SK-N-SH (cell line): ENCODE data around the gene ST6GALNAC3. TPM values are rescaled to one million over a fixed set of nuclear protein-coding genes. Genes with fewer than 3 reads are reported as not detected.
A peak's percentile ranks its signal among the peaks of the same experiment; 100 is the strongest.

Source experiments
- CHD2 ChIP-seq: fragments of 150-350 bp; IDR thresholded peaks from 2 replicates; pipeline ENCODE4 v1.6.1; 2018; ENCODE audit warnings: low read length; ENCODE audit not compliant: partially characterized antibody
- EP300 ChIP-seq, 2 experiments: IDR thresholded peaks; 2 replicates each; pipeline versions ENCODE4 v1.4.0 to v1.6.1; 2012; ENCODE audit warnings: borderline replicate concordance in 1 of 2, low read depth in 1 of 2, low read length in 1 of 2
- EZH2phosphoT487 ChIP-seq: fragments of 200-600 bp; sonication (generic); IDR thresholded peaks from 2 replicates; pipeline ENCODE4 v1.6.1; 2017; ENCODE audit warnings: low read depth, mixed run types, mild to moderate bottlenecking, antibody characterized with exemption, moderate library complexity, borderline replicate concordance
- FOXJ3 ChIP-seq: sonication (generic); formaldehyde crosslinking; IDR thresholded peaks from 2 replicates; pipeline ENCODE4 v1.5.1; 2020; ENCODE audit warnings: mild to moderate bottlenecking, missing genetic modification reagents
- FOXM1 ChIP-seq: IDR thresholded peaks from 2 replicates; pipeline ENCODE4 v1.4.0; 2012; ENCODE audit warnings: low read depth, mild to moderate bottlenecking
- GABPA ChIP-seq: IDR thresholded peaks from 2 replicates; pipeline ENCODE4 v1.4.0; 2012; ENCODE audit warnings: low read depth, mild to moderate bottlenecking
- GATA2 ChIP-seq: sonication (generic); formaldehyde crosslinking; IDR thresholded peaks from 2 replicates; pipeline ENCODE4 v1.5.0; 2020; ENCODE audit warnings: mild to moderate bottlenecking, missing genetic modification reagents
- MEF2A ChIP-seq: IDR thresholded peaks from 2 replicates; pipeline ENCODE4 v1.4.0; 2012; ENCODE audit warnings: low read depth, borderline replicate concordance
- MXI1 ChIP-seq: IDR thresholded peaks from 2 replicates; pipeline ENCODE4 v1.6.1; 2012; ENCODE audit warnings: mild to moderate bottlenecking, low read depth, low read length, improper control_type of control experiment
- PBX3 ChIP-seq: IDR thresholded peaks from 2 replicates; pipeline ENCODE4; 2012
- RAD21 ChIP-seq: IDR thresholded peaks from 2 replicates; pipeline ENCODE4 v1.6.1; 2012; ENCODE audit warnings: mild to moderate bottlenecking, low read length
- REST ChIP-seq: IDR thresholded peaks from 2 replicates; pipeline ENCODE4 v1.6.1; 2012; ENCODE audit warnings: mild to moderate bottlenecking, low read depth, low read length, moderate library complexity
- RFX5 ChIP-seq: IDR thresholded peaks from 2 replicates; pipeline ENCODE4 v1.6.1; 2012; ENCODE audit warnings: mild to moderate bottlenecking, improper control_type of control experiment, low read length
- RXRA ChIP-seq: IDR thresholded peaks from 2 replicates; pipeline ENCODE4 v1.4.0; 2012; ENCODE audit warnings: low read depth, mild to moderate bottlenecking, borderline replicate concordance
- SMC3 ChIP-seq: IDR thresholded peaks from 2 replicates; pipeline ENCODE4 v1.6.1; 2012; ENCODE audit warnings: low read depth, low read length, improper control_type of control experiment
- TCF12 ChIP-seq: IDR thresholded peaks from 2 replicates; pipeline ENCODE4 v1.4.0; 2012
- TEAD4 ChIP-seq: IDR thresholded peaks from 2 replicates; pipeline ENCODE4 v1.4.0; 2012; ENCODE audit warnings: mild to moderate bottlenecking, borderline replicate concordance; ENCODE audit not compliant: insufficient read depth
- USF1 ChIP-seq: IDR thresholded peaks from 2 replicates; pipeline ENCODE4 v1.4.0; 2012; ENCODE audit warnings: low read depth, borderline replicate concordance
- polyA plus RNA-seq, 3 experiments: library from polyadenylated mRNA; depleted of rRNA; stranded (reverse); fragments of >200 nt; gene quantifications; 2 replicates each; pipeline ENCODE4 v1.2.3, GENCODE V29; 2012

ST6GALNAC3 gene
- polyA plus RNA-seq, 1 of the 3 experiments (the other 2 are of a cell fraction): 8.1 TPM

GRCh38 chr1:76659171-76659940, 584.8 kb downstream of the ST6GALNAC3 start (continued):
- no peak for TF ChIP-seq EP300 (IDR thresholded peaks at IDR 0.05; ENCODE audit: borderline replicate concordance in 1 of 2, low read depth in 1 of 2, low read length in 1 of 2)
- TF ChIP-seq REST: no peak
- 0 out of 2 replicates have a peak, but pooled peaks have one; percentile 22 for TF ChIP-seq MEF2A
- no peak for TF ChIP-seq MXI1
- peak; percentile 39; the same call in 1 of the 2 replicates for TF ChIP-seq TCF12
- TF ChIP-seq TEAD4: 0 out of 2 replicates have a peak, but pooled peaks have one; percentile 19
- TF ChIP-seq FOXJ3 (CRISPR knock-in tag): no peak
- TF ChIP-seq RXRA: no peak
- no peak for TF ChIP-seq RAD21
- TF ChIP-seq PBX3: peak; percentile 67
- no peak for TF ChIP-seq USF1
- TF ChIP-seq FOXM1: no peak
- TF ChIP-seq SMC3: no peak
- TF ChIP-seq GABPA: no peak
- no peak for TF ChIP-seq EZH2phosphoT487
- TF ChIP-seq RFX5: no peak
- TF ChIP-seq GATA2: no peak
- TF ChIP-seq CHD2: no peak
